ENCODE measurements around the gene DAGLB. TPM values are rescaled to one million over a fixed set of nuclear protein-coding genes. Genes with fewer than 3 reads are reported as not detected.
"Not testable (repeated sequence)": the region's sequence is repeated elsewhere in the genome, so short reads cannot be mapped to it uniquely, and the experiment has no call there.

The DAGLB gene, protein sequence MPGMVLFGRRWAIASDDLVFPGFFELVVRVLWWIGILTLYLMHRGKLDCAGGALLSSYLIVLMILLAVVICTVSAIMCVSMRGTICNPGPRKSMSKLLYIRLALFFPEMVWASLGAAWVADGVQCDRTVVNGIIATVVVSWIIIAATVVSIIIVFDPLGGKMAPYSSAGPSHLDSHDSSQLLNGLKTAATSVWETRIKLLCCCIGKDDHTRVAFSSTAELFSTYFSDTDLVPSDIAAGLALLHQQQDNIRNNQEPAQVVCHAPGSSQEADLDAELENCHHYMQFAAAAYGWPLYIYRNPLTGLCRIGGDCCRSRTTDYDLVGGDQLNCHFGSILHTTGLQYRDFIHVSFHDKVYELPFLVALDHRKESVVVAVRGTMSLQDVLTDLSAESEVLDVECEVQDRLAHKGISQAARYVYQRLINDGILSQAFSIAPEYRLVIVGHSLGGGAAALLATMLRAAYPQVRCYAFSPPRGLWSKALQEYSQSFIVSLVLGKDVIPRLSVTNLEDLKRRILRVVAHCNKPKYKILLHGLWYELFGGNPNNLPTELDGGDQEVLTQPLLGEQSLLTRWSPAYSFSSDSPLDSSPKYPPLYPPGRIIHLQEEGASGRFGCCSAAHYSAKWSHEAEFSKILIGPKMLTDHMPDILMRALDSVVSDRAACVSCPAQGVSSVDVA
- 17.3 and 18.3 TPM in 2 replicates for total RNA-seq

DNA sequence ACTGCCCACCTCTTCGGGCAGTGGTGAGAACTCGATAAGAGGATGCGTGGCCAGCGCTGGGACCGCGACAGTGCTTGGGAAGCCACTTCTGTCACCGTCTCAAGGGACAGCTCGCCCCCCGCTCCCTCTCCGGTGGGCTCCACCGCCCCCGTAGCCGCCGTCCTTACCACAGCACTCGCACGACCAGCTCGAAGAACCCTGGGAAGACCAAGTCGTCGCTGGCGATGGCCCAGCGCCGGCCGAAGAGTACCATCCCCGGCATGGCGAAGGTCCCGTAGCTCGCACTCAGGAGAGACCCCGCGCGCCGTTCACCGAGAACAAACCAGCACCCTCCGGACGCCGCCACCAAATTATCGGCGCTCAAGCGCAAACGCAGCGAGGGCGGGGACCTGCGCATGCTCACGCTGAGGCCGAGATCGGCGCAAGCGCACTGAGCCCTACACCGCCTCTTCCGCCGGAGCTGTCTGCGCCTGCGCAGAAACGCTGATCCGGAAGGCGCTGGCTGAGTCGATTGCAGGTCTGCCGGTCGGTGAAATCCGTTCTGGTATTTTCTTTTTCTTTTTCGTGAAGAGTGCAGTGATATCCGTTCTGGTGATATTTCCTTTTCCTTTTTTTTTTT lies at the start of gene DAGLB:
TSS of gene DAGLB (minus strand) at position 374 of the 619 bp plus-strand sequence. CDS start at position 262, 112 bp downstream.
- DNase-seq (ENCODE audit: low read depth in 2 of 2): peak; percentile 90 to 91

DNA sequence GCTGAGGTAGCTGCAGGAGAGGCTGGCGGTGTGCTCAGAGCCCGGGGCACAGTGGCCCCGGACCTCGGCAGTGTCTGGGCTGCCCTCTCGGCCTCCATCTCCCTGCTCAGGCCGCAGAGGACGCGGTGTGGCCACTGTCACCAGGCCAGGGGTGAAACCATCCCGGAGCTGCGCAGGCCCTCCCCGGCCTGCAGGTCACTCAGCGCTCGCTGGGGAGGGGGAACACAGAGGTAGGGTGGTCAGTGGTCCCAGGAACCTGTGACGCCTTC lies 49.8 kb upstream of the DAGLB start:
- DNase-seq (ENCODE audit: low read depth in 2 of 2): no peak

DNA sequence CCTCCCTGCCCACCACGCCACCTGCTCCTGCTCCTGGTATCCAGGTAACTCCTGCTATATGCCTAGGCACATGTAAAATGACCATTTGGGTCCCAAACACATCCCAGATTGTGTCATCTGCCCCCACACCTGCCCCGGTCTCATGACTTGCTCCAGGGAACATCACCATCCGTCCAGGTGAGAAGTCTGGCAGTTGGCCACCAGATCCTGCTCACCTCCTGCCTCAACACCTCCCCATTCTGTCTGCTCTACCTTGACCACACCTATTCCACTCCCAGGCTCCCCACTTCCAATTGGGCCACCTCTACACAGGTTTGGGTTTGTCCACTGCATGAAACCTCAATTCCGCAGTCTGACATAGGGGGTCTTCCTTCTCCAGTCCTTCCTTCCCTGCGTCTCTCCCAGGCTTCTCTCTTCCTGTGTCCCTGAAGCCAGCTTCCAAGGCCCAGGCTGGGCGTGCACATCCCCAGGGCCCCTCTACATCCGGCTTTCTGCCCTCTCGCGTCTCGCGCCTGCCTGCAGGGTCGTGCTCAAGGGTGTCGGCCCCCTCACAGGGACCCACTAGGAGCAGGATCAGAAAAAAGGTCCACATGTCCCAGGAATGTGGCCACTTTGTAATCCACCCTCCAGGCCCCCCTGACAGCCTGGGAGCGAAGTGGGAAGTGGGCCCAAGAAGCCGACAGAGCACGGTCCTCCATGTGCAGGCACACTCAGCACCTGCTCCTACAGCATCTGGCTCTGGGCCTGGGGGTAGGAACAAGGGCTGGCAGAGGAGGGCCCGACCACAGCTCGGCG lies 49.3 kb upstream of the DAGLB start:
- no peak for DNase-seq (ENCODE audit: low read depth in 2 of 2)

DNA sequence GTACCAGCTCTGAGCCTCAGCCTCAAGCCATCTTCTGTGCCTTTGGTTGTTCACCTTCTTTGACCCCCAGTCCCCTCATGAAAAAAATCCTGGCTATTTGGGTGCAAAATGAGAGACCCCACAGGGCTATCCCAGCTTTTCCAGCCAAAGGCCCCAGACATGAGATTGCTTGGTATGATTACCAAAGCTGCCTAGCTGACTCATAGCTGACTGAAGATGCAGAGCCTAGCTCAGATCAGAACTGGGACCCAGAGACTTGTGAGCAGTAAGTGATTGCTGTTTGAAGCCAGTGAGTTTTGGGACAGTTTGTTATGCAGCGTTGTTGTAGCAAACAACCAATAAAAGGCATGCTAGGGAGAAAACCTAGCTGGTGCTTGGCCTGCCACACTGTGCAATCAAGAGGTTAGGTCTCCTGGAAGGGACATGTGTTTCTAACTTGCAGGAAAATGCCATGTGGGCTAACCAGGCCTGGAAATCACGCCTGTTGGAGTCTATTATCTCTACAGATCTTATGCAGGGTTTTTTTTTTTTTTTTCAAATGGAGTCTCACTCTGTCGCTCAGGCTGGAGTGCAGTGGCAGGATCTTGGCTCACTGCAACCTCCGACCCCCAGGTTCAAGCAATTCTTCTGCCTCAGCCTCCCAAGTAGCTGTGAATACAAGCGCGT lies 48.0 kb upstream of the DAGLB start:
- no peak for DNase-seq (ENCODE audit: low read depth in 2 of 2)

DNA sequence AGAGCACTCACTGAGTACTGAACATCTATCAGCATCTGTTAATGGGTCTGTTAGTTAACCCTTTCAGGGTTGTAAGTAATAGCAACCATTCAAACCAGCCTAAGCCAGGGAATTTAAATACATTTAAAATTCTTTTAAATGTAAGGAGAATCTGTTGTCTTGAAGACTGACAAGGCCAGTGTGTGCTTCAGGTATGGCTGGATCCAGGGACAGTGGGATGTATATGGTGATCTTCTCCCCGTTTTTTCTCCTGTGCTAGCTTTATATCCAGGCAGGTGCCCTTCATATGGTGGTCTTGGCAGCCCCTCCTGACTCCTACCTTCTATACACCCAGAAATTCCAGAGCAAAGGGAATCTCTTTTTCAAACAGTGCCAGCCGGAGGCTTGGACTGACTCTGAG lies 46.6 kb upstream of the DAGLB start:
- no peak for DNase-seq (ENCODE audit: low read depth in 2 of 2)

DNA sequence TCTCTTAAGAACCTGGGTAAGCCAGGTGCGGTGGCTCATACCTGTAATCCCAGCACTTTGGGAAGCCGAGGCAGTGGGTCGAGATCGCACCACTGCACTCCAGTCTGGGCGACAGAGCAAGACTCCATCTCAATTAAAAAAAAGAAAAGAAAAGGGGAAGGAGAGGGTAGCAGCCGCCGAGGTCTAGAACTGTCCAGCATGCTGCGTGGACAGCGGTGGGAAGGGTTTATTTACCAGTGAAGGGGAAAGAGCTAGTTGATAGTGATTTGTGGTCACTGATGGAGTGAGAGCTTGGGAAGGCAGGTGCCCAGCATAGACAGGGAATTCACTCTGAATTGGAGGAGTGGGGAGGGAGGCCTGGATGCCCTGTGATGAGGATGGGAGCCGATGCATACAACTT lies 43.4 kb upstream of the DAGLB start:
- no peak for DNase-seq (ENCODE audit: low read depth in 2 of 2)

DNA sequence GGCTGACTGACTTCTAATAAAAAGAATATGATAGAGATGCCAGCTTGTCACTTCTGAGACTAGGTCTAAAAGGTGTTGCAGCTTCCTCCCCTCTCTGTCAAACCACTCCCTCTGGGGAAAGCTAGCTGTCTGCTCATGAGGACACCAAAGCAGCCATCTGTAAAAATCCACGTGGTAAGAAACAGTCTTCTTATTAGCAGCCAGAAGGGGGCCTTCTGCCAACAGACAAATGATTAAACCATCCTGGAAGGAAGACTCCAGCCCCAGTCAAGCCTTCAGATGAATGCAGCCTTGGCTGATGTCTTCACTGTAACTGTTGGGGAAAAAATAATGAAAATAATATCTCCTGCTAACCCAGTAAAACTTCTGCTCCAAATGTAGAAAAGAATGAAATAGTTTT lies 41.9 kb upstream of the DAGLB start:
- DNase-seq (ENCODE audit: low read depth in 2 of 2): no peak

DNA sequence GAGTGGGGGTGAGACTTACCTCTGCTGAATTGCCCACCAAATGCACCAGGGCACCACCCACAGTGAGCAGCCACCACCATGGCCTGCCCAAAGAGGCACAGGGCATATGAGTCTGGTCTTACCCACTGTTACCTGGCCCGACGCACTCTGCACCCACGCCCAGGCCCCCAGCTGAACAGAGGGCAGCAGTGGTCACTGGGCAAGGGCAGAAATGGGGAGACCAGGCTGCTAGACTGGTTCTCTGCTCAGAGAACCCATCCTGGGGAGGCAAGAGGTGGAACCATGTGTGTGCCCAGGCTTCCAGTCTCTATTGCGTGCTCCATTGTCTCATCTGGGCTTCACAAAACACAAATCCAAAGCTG lies 39.4 kb upstream of the DAGLB start:
- DNase-seq (ENCODE audit: low read depth in 2 of 2): no peak

DNA sequence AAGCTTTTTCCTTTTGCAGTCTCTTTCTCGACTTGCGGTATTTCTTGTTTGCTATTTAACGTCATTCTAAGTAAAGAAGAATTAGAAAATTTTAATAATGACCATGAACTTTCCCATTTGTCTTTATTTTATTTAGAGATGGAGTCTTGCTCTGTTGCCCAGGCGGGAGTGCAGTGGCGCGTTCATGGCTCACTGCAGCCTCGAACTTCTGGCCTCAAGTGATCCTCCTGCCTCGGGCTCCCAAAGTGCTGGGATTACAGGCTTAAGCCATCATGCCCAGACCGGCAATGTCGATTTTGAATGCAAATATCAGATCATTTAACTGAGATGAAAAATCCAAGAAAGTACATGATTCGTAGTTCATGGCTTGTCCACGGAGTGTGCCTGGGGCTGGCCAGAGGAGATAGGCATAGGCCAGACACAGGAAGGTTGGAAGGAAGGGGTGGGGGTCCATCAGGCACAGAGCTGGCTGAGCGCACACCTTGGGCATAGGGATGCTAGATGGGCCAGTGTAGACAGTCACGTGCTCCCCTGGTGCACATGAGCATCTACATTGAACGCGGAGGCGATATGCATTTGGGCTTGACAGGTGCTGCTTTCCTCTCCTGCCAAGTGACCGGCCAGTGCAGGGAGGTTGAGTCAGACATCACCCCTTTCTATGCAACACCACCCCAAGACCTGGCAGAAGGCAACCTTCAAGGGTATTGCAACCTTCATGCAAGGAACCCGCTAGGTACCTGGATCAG lies 38.9 kb upstream of the DAGLB start:
- no peak for DNase-seq (ENCODE audit: low read depth in 2 of 2)

DNA sequence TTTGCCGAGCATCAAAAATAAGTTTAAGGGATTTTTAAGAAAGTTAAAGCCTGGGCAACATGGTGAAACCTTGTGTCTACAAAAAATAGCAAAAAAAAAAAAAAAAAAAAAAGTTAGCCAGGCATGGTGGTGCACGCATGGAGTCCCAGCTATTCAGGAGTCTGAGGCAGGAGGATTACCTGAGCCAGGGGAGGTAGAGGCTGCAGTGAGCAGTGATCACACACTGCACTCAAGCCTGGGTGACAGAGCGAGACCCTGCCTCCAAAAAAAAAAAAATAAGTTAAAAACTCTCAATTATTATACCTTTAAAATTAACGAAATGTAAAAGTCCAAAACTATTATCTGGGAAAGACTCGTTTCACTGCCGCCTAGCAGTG lies 35.0 kb upstream of the DAGLB start:
- peak in 1 of 2 donors; percentile 9 for DNase-seq (ENCODE audit: low read depth in 2 of 2)

DNA sequence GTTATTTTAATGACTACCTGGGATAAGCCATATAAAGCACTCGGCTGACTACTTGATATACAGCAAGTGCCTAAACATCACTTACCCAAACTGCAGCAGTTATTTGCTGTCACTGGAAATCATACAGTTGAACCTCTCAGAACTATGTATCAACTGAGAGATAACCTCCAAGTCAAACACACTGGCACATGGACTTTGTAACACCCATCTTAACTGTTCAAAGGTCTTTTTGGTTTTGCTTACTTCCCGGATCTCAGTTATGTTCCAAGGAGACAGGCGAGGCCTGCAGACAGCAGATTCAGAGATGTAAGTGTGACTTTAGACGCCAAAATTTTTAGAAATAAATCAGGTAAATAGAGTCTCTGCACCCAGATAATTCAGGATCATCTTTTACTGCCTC lies 34.6 kb upstream of the DAGLB start:
- DNase-seq (ENCODE audit: low read depth in 2 of 2): no peak

DNA sequence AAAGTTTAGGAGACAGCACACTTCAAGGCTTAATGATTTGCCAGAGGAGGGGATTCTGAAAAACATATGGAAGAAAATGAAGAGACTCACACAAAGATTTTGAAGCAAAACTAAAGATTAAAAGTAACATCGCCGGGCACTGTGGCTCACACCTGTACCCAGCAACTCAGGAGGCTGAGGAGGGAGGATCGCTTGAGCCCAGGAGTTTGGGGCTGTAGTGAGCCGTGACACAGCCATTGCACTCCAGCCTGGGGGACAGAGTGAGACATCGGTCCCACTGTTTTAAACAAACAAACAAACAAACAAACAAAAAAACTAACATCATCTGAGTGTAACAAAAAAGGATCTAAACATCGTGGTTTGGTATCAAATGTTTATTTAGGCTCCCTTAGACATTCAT lies 33.7 kb upstream of the DAGLB start:
- DNase-seq (ENCODE audit: low read depth in 2 of 2): no peak

DNA sequence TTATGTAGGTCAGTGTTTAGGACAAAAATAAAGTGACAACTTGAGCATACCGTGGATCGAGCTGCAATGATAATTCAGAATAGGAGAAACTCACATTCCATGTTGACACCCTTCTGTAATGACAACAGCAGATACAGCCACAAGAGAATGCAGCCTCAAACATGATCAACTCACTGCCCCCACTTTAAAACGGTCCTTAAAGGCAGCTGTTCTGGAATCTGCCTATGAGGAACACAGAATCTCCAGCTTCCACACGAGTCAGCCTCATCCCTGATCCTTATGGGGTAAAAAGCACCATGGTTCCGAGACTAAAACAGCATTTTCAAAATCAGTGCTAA lies 32.5 kb upstream of the DAGLB start:
- no peak for DNase-seq (ENCODE audit: low read depth in 2 of 2)

DNA sequence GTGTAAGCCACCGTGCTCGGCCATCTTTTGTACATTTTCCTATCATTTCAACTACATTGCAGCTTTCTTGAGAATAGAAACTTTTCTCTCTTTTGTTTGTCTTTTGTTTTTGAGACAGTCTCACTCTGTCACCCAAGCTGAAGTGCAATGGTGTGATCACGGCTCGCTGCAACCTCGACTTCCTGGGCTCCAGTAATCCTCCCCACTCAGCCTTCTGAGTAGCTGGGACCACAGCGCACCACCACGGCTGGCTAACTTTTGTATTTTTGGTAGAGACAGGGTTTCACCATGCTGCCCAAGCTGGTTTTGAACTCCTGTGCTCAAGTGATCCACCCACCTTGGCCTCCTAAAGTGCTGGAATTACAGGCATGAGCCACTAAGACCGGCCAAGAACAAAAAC lies 31.3 kb upstream of the DAGLB start:
- no peak for DNase-seq (ENCODE audit: low read depth in 2 of 2)

DNA sequence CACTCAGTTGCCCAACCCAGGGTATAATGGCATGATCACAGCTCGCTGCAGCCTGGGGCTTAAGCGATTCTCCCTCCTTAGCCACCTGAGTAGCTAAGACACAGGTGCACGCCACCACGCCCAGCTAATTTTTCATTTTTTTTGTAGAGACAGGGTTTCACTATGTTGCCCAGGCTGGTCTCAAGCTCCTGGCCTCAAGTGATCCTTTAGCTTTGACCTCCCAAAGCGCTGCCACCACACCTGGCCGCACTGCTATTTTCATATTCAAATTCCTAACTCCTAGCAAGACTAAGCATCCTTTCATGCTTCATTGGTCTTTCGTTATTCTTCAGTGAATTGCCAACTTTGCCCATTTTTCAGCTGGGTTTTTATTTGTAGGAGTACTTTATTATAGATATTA lies 30.4 kb upstream of the DAGLB start:
- no peak for DNase-seq (ENCODE audit: low read depth in 2 of 2)

DNA sequence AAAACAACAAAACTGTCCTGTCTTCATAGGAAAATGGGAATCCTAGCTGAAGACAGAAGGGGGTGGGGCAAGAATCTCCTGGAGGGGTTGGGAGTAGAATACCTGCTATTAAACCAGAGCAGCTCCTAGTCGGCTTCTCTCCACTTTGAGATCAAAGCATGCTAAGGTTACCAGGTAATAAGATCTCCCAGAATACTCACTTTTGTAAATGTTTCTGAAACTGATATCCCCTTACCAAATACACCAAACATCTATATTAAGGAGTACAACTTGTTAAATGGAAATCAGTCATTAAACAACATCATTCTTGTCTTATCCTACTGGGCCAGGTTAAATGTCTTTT lies 29.5 kb upstream of the DAGLB start:
- no peak for DNase-seq (ENCODE audit: low read depth in 2 of 2)

DNA sequence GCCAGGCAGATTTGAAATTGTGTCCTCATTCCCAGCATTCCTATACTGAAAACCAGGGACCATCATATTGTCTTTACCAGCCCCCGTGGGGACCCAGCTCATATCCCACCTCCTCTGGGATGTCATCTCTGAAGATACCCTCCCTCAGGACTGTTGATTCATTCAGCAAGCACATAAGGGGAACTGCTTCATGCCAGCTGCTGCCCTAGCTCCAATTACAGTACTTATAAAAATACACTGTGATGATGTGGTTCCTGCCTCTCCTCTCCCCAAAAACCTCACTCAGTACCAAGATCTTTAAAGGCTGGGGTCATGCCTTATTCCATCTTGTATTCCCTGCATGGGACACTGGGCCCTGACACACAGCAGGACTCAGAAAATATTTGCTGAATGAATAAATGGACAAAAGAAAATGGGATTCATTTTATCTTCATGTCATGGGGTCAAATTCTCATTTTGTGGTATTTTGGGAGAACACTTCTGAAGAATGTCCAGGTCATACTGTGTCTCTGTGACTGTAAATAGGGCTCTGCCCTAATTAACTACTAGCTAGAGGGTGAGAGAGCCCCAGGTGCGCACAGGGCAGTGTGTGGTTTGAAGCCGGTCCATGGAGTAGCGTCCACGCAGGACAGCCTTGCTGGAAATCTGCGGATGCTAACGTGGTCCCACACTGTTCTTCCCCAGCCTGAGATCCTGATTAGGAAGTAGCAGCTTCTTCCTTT lies 29.0 kb upstream of the DAGLB start:
- DNase-seq (ENCODE audit: low read depth in 2 of 2): no peak

DNA sequence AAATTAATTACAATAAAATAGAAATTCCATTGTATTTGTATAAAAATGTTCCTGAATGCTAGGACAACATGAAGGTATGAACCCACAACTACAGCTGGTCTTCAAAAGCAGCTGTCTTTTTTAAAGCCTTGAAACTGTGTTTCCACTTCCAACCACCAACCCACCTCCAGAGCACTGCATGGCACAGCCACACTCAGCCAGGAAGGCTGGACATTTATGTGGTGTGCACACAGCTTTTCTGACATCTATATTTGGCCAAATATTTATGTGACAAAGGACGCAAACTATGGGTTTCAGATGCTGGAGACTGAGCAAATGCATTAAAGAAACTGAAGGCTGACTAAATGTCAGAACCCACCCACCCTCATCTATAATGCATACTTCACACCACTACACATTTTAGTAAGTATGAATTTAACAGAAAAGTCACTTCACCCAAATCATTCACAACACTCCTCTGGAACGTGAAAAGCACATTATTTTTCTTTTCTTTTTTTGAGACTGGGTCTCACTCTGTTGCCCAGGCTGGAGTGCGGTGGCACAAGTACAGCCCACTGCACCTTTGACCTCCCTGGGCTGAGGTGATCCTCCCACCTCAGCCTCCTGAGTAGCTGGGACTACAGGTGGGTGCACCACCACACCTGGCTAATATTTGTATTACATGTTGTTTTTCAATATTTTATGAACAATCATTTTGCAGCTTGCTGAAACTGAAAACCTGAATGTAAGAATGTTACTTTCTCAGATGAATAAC lies 27.9 kb upstream of the DAGLB start:
- DNase-seq (ENCODE audit: low read depth in 2 of 2): no peak

DNA sequence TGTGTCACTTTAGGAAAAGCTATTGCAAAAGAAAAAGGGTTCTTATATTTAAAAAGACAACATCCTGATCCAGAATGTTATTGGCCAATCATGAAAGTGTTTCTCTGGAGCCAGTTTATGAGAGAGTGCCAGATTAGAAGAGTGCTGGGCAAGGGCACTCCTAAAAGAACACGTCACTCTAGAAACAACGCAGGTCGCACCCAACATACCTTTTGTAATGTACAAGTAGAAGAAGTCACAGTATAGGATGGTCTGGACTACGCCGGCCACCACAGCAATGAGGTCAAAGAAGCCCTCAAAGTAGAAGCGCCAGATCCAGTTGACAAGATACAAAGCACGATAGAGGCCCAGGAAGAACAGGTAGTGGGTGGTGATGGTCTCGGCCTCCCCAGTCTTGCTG lies 18.1 kb upstream of the DAGLB start:
- no peak for DNase-seq (ENCODE audit: low read depth in 2 of 2)

DNA sequence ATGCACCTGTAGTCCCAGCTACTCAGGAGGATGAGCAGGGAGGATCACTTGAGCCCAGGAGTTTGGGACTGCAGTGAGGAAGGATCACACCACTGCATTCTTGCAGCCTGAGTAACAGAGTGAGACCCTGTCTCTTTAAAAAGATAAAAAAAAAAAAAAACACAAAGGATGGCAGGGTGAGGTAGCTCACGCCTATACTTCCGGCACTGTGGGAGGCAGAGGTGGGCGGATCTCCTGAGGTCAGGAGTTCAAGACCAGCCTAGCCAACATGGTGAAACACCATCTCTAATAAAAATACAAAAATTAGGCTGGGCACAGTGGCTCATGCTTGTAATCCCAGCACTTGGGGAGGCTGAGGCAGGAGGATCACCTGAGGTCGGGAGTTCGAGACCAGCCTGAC lies 15.9 kb upstream of the DAGLB start:
- not testable (repeated sequence) for DNase-seq (ENCODE audit: low read depth in 2 of 2)

Measured in dermis microvascular lymphatic vessel endothelial cell (primary cell).